Cerebellar nuclear complex (tissue), 1 donor: Measurements from ENCODE around the gene NAA50.

Experiments used
- DNase-seq, 2 experiments: peaks; one replicate each; lab custom pipeline; 2025; lab: John Stamatoyannopoulos, UW

Gene NAA50

DNA sequence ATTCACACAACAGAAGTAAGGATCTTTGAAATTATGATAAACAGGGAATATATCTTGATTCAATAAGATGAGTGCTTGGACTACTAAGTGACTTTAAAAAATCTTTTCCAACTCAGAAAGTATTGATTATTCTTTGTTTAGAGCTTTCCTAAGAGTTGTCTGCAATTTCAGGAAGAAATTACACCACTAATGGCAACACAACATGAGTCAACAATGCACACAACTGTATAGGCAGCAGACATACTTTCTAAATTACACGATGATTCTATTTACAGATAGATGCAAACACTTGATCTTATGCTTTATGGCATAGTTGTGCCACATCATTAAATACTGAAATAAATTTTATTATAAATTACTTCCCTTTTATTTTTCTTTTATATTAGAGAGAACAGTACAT lies 4.4 kb downstream of the NAA50 start:
- no peak for DNase-seq

DNA sequence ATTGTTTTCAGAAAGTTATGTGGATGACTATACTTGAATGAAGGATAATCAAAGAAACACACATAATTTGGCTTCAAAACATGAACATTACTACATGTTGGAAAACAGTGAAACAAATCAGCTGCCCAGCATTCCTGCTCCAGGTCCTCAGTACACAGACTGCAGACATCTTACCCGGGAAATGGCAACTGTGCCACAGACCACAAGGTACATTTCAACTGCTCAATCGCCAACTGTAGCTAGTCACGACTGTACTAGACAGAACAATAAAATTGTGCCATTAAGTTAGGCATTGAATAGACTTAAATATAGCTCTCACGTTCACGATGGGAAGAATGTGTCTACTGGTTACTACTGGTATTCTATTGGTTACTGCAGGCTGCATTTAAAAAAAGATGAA lies 5.0 kb downstream of the NAA50 start:
- no peak for DNase-seq

DNA sequence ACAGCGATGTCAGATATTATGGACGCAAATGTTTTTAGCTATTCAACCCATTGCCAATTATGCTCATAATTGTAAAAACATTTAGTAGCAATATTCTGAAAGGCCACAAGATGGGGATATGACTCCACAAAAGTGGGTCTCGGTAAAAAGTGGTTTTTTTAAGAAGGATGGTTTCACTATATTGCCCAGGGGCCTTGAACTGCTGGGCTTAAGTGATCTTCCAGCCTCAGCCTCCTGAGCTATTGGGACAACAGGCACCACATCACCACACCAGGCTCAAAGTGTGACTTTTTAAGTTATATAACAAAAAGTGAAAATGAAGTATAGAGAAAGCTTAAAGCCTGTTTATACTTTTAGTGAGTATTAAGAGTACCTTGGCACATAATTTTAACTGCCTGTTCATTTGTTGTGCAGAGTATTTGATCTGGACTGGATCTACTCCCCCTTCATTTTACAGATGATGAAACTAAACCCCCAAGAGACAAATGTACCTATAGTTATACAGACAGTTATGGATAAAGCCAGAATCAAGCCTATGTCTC lies 9.4 kb downstream of the NAA50 start:
- peak in 1 of 2 experiments; percentile 8 for DNase-seq

DNA sequence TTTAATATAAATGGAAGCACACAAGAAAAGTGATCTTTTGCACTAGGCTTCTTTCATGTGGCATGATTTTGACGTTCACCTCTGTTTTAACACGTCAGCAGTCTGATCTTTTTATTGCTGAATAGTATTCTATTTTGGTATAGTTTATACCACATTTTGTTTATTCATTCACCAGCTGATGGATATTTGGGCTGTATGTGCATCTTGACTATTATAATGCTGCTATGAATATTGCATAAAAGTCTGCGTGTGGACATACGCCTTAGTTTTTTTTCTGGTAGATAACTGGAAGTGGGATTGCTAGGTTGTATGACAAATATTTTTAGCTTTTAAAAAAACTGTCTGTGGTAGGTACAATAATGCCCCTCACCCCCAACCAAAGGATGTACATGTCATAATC lies 14.4 kb downstream of the NAA50 start:
- DNase-seq: no peak

DNA sequence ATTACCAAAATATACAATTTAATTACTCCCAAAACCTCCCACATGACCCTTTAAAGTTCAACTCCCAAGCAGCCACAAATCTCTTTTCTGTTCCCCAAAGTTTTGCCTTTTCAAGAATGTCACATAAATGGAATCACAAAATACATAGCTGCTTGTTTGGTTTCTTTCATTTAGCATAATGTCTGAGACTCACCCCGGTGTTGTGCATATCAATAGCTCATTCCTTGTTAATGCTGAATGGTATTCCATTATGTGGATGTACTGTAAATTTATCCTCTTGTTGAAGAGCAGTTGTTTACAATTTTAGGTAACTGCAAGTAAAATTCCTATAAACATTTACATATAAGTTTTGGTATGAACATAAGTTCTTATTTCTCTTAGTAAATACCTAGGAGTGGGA lies 15.5 kb downstream of the NAA50 start:
- no peak for DNase-seq

DNA sequence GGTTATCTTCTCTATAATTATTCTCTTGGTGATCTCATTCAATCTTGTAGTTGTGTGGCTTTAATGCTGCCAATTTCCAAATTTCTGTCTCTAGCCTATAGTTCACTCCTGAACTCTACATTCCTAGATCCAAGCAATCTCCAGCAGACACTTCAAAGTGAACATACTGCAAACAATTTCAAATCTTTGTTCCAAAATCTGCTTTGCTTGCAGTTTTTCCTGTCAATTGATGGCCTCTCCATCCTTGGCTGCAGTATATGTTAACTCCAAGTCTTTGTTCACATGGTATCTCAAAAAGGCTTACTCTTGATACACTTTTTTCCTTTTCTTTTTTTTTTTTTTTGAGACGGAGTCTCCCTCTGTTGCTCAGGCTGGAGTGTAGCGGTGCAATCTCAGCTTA lies 17.4 kb downstream of the NAA50 start:
- DNase-seq: no peak

DNA sequence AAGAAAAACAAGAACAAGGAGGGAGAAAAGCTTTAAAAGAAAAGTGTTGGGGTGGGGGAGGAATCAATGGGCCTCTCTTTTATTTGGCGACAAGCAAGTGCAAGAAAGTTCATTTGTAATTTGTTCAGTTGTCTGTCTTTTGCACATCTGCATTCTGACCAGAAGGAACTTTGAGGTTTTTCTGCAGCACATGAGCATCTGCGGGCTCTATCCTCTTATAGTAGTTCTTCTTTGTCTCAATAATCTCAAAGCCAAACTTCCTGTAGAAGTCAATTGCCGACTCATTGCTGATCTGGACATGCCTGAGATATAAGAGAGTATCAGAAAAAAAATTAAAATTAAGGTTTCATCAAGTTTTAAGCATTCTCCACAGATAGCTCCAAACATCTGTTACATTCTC lies 24.4 kb downstream of the NAA50 start:
- no peak for DNase-seq

DNA sequence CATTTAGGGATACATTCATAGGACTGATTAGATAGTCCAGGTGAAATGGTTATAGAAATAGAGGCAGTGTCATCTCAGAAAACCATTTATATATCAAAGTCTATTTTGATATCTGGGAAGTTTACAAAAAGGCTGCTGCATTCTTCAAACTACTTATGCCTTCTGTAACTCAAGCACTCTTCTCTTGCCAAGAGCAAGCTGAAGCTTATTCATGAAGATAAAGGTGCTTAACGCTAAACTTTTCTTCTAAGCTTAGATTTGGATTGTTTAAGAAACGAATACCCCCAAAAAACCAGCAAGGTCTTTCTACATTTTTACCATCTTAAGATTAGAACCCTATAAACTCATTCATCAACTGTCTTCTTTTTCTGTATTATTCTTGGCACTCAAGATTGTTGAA lies 26.3 kb downstream of the NAA50 start:
- no peak for DNase-seq

DNA sequence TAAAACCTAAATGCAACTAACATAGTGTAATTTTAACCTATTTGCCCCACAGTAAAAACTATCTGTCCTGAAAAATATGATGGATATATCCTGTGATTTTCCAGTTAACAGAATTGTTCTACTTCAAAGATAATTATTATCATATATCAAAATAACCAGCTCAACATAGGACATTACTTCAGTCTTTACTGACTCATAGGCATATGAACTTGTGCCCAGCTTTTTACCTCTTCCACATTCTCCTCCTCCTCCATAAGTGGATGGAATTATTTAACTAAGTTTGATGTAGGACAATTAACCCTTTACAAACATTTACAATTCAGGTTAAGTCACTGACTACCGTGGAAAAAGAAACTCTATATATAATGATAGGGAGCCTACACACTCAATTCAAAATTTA lies 26.8 kb downstream of the NAA50 start:
- DNase-seq: no peak

DNA sequence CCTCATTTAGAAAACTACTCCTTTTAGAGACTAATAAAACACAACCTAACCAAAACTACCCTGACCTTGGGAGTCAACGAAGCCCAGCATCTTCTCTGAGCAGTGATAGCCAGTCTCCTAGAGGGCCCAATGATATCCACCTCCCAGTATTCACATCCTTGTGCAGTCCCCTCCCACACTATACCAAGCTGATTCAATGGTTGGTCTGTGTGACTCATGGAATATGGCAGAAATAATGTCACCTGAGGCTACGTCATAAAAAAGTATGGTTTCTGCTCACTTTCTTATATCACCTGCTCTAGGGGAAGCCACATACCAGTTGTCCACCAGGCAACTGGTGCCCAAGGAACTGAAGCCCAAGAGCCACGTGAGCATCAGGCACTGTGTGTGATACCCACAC lies 28.2 kb downstream of the NAA50 start:
- no peak for DNase-seq

DNA sequence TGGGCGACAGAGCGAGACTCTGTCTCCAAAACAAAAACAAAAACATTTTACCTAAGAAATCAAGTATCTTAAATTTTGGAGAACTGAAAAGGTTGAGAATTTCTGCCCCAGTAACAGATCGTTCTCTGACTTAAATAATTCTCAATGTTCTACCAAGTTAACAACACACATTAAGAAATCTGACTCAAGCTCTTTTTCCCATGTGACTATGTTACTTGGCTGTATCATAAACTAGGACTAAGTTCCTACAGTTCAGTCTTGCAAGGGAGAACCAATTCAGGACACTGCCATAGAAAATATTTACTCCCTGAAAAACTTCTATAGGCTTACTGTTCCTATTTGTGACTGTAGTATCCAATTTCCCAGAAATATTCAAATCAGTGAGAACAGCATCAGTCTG lies 28.7 kb downstream of the NAA50 start:
- no peak for DNase-seq

DNA sequence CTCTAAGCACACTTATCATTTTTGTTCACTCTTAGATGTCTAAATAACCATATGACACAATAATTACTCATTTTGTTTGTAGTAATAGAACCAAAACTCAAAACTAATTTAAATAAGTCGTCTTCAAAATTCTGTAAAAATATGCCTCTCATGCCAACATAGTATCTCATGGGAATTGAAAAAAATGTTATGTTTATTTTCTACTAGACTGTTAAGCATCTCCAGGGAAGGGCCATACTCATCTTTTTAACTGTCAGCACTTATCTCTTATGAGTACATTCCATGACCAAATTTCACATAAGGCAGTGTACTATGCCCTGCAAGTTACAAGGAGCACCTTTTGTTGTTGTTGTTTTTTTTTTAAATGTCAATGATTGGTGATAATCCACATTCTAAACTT lies 31.3 kb downstream of the NAA50 start:
- no peak for DNase-seq

DNA sequence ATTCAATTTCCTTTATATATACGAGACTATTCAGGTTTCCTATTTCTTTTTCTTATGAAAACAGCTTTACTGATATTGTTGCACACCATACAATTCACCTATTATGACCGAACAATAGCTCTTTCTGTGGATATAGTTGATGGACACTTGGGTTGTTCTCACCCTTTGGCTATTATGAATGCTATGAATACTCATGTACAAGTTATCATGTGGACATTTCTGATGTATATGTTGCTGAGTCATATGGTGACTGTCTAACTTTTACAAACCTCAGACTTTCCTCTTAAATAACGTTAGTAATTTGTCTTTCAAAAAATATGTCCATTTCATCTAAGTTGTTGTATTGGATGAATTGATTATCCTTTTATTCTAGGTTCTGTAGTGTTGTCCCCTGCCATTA lies 33.9 kb downstream of the NAA50 start:
- DNase-seq: no peak

DNA sequence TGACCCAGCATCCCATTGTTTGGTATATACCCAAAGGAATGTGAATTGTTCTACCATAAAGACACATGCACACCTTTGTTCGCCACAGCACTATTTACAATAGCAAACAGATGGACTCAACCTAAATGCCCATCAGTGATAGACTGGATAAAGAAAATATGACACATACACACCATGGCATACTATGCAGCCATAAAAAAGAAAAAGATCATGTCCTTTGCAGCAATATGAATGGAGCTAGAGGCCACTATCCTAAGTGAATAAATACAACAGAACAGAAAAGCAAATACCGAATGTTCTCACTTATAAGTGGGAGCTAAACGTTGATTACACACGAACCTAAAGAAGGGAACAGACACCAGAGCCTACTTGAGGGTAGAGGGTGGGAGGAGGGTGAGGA lies 38.2 kb downstream of the NAA50 start:
- DNase-seq: no peak

DNA sequence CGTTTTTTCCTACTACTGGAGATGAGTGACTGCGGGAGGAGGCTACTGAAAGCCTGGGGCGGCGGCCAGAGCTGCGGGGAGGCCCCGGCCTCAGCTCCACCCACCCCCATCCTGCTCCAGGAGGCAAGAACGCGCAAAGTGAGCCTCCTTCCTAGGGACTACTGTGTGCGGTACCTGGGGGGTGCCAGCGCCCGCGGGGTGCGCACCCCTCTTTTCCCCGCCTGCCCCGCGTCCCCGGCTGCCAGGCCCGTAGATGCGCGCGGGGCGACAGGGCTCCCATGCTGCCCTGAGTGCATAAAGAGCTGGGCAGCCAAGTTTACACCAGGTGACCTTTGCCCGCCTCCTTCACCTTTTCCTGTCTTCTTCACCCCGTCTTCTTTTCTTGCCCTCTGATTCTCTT lies 47.1 kb downstream of the NAA50 start:
- no peak for DNase-seq

DNA sequence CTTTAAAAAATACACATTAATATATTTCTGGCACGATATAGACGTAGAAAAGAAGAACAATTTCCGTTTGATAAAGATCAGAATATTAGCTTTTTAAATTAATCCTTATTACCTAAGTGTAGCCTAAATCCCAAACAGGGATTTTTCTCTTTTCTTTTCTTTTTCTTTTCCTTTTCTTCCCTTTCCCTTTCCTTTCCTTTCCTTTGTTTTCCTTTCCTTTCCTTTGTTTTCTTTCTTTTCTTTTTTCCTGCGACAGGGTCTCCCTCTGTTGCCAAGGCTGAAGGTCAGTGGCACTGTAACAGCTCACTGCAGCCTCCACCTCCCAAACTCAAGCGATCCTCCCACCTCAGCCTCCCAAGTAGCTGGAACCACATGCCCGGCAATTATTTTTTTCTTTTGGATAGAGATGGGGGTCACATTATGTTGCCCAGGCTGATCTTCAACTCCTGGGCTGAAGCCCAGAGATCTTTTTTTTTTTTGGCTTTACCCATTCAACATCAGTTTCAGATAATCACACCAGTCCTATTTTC lies 47.8 kb downstream of the NAA50 start:
- no peak for DNase-seq

DNA sequence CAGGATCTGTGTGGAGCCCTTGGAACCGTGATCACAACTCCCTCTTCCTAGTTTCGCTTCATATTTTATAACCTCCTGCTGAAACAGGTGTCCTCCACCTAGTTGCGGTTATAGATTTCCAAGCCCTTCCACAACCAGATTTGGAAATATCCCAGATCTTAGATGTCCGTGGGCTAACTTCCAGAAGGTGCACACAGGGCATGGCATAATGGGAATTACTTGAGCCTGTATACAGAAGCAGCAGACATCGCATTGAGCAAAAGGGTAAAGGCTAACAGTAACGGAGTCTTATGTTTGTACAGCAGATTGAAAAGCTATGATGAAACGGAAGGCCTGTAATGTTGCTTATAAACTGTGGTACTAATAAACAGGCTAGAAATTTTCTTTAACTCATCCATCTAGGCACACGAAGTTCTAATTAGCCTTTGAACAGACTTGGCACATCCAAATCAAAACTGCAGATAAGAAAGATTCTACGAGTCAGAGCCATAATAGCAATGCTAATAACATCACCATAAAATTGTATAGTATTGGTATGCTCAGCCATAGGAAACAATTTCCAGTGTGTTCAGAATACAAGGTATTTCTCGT lies 48.5 kb downstream of the NAA50 start:
- no peak for DNase-seq

DNA sequence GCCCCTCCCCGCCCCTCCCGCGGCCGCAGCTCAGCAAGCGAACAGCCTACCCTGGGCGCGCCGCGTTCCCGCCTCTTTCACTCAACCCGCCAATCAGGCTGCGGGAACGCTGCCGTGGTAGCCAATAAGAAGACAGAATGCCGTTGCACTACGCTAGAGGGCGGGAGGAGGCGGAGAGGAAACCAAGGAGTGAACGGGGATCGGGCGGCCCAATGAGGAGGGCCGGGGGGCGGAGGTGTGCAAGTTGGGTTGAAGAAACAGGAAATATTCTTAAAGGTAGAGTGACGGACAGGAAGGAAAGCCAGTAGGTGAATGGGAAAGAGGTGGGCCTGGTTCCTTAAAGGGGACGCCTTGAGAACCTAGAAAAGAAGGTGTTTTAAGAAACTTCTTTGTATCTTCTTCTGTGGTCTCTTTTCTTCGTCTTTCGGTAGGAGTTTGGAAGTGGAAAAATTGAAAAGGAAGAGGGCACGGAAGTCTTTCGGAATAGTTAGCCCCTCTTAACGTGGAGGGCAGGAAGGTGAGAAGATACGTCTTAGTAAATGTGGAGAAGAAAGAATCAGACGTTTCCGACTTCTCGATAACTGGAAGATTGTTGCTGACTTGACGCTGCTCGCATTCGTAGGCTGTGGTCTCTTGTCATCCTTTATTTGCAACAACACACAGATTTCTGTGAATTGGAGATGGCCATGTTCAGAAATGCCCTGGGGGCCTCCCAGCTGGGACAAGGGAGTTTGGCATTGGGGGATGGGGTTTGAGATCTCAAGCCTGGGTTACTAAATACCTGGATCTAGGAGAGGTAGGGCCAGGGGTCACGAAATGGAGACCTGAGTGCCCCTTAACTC lies 49.2 kb downstream of the NAA50 start:
- peak; percentile 98 to 99 for DNase-seq

DNA sequence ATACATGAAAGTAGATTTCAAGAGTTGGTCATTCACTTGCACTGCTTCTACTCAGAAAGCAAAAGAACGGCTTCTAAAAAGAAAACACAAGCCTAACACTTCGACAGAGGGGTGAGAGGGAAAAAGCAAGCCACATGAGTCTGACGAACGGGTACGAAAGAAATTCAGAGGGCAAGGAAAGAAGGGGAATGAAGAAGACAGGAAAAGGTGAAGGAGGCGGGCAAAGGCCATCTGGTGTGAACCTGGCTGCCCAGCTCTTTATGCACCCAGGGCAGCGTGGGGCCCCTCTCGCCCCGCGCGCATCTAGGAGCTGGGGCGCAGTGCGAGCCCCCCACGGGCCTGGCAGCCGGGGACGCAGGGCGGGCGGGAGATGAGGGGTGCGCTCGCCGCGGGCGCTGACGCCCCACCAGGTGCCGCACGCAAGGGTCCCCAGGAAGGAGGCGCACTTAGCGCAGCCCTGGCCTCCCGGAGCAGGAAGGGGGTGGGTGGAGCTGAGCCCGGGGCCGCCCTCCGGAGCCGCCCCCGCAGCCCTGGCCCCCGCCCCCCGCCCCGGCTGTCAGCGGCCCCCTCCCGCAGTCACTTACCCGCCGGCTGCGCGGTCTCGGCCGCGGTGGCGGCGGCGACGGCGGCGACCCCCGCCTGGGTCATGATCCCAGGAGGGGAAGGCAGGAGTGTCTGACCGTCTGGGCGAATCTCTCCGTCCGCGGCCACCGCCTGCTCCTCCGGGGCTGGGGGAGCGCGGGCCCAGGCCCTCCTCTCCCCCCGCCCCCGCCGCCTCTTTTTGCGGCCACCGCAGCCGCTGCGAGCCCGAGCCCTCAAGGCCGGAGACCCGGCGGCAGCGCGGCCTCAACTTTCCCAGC lies 50.0 kb downstream of the NAA50 start, which contains the start of gene USF3:
USF3 (minus strand) TSS at position 857 of the 860 bp plus-strand sequence. CDS start 21,764 bp downstream, outside the sequence.
- DNase-seq: no peak

DNA sequence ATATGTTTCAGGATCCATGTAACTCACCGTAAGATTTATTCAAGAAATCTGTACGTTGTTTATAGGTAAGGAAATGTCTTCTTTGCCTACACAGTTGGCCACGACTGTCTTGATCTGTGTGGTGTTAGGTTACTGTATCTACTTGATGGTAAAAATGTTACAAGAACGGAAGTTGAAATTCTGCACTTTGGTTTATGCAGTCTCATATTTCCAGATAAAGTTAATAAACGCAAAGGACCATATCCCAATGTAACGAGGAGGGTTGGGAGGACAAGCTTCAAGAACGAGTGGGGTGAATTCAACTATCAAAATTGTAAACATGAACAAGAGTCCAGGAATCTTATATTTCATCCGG lies 50.6 kb downstream of the NAA50 start:
- no peak for DNase-seq

DNA sequence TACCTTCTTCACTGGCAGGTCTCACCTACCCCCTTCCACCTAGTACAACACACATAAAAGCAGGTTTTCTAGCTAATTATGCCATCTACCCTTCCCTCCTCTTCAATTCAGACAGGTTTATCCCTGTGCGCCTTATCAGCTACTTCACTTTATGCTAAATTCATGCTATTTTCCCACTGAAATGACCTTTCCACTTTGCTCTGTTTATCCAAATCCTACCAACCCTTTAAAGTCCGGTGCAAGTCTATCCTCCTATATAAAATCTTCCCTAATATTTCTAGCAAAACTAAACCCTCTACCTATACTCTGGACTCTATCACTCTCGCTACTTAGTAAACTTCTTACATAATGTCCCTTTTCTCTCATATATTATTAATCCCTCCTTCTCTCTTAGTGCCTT lies 55.6 kb downstream of the NAA50 start:
- no peak for DNase-seq

DNA sequence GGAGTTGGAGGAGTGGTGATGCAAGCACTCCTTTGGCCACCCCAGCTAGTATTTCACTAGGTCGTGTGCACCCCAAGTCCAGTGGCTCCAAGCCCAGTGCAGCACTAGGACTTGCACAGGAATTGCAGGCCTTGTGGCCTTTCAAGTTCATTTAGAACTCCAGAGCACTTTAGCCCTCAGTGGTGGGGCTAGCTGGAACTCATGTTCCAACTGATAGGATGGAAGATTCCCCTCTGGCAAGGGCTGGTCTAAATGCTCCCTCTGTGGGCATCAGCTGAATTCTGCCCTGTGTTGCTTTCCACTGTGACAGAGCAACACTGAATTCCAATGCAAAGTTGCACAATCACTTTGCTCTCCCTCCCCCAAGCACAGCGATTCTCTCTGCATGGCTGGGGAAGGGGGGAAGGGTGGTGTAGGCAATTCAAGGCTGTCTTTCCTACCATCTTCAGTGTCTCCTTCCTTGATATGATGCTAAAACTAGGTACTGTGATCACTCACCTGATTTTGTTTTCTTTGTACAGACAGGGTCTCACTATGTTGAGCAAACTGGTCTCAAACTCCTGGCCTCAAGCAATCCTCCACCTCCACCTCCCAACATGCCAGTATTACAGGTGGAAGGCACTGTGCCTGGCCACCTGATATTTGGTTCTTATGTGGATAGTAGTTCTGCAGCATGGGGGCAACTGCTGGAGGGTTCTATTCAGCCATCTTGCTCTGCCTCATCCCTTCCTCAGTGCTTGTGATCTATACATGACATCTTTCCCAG lies 59.9 kb downstream of the NAA50 start:
- no peak for DNase-seq
